Erythroblast (primary cell): ENCODE results near the gene DHRS7B.

Experiments
- GATA1 ChIP-seq: IDR thresholded peaks from 2 replicates; pipeline ENCODE4 v1.6.1; 2011; ENCODE audit warnings: low read depth, mild to moderate bottlenecking, control low read depth, low read length, moderate library complexity
- POLR2A ChIP-seq: IDR thresholded peaks from 2 replicates; pipeline ENCODE4 v1.6.1; 2011; ENCODE audit warnings: mild to moderate bottlenecking, low read length

GRCh38 chr17:21184570-21184969 is 57.8 kb downstream of the DHRS7B start:
- no peak for TF ChIP-seq POLR2A
- TF ChIP-seq GATA1, result no peak
